ENCODE measurements around the gene NINL.
A peak's percentile ranks its signal among the peaks of the same experiment; 100 is the strongest.

The NINL gene

DNA sequence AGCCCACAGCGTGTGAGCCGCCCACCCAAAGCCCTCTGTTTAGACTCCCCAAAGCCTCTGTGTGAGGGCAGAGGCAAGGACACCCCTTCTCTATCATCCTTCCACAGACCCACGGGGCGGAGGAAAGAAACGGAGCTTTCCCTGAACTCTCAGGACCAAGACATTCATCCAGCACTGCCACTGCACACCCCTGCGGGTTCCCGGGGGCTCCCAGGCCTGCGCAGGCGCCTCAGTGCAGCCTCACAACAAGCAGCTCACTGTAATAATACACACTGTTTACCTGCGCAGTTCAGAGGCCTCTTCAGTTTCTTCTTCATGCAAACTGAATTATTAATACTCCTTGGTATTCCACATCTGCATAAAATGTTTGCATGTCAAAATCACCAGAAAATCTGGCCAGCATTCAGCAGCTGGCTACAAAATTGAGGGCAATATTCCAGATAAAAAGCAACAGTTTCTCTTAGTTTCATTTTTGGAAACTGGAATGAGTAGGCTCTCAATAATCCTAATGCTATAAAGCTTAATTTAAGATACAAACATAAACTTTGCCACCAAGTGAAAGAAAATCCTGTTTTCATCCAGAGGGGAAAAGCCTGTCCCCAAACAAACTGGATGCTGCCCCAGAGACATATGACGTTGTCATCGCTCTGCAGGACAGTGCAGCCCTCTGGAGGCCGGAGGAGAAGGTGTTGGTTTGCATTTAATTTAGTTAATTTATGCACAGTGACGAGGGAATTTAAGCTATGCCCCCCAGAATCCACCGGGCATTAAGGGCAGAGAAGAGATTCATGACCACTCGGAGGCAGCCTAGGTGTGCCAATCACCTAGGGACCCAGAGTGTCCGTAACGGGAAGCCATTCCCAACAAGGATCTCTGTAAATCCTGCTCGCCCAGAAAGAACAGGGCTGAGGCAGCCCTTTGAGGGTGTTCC is 45.3 kb downstream of the NINL start:
- Histone ChIP-seq H3K27me3 (replicated peaks; ENCODE audit: control insufficient read depth, insufficient read depth, low read length) (no peaks in the 10 kb centered on the region), H3K9me3 (ENCODE audit: control insufficient read depth, low read length) (no peaks in the 10 kb centered on the region), H3K4me1 (ENCODE audit: control insufficient read depth, insufficient read depth, low read length) (peaks cover 52% of the 10 kb centered on the region), H3K9ac (ENCODE audit: low read length) (peak overlapping the region; percentile 76), H3K4me3 (ENCODE audit: low read length) (peak overlapping the region; percentile 78), H3K36me3 (ENCODE audit: control insufficient read depth, insufficient read depth, low read length, severe bottlenecking) (no peaks in the 10 kb centered on the region)
- peak; percentile 67 for DNase-seq (ENCODE audit: low read depth)

DNA sequence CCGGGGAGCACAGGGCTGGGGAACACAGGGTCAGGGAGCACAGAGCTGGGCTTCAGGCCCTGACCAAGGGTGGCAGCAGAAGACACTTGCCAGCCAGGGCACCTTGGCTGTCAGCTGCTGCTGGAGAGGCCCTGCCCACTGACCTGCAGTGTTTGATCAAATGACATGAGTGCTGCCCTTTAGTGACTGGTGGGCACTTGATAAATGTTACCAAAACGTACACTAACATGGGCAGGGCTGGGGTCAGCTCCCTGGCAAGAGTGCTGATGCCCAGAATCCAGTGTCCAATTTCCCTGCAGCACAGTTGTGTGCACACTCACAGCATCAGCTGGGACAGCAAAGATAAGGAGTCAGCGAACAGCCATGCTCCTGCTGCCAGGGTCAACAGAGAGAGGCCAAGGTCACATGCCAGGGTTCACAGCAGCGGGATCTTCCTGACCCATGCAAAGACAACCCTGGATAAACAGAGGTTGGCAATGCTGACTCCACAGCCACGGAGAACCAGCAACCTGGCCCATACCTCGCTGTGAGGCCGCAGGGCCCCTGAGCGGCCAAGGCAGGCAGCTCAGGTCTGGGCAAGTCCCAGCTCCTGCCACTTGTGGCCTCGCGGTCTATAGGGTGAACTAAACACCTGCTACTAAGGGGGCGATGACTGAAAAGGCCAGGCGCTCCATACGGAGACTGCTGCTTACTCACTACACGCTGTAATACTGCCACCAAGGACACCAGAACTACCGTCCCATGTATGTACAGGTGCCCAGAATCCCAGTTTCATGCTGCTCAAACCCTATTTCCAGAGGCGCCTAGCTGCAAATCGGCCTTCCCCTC is 46.3 kb downstream of the NINL start:
- no peaks in the 10 kb centered on the region for H3K9me3 ChIP-seq (ENCODE audit: control insufficient read depth, low read length)
- H3K9ac ChIP-seq (ENCODE audit: low read length): peak overlapping the region; percentile 76
- no peaks in the 10 kb centered on the region for H3K36me3 ChIP-seq (ENCODE audit: control insufficient read depth, insufficient read depth, low read length, severe bottlenecking)
- peaks cover 52% of the 10 kb centered on the region for H3K4me1 ChIP-seq (ENCODE audit: control insufficient read depth, insufficient read depth, low read length)
- no peaks in the 10 kb centered on the region for H3K27me3 ChIP-seq (replicated peaks; ENCODE audit: control insufficient read depth, insufficient read depth, low read length)
- peak overlapping the region; percentile 78 for H3K4me3 ChIP-seq (ENCODE audit: low read length)
- DNase-seq (ENCODE audit: low read depth): no peak

DNA sequence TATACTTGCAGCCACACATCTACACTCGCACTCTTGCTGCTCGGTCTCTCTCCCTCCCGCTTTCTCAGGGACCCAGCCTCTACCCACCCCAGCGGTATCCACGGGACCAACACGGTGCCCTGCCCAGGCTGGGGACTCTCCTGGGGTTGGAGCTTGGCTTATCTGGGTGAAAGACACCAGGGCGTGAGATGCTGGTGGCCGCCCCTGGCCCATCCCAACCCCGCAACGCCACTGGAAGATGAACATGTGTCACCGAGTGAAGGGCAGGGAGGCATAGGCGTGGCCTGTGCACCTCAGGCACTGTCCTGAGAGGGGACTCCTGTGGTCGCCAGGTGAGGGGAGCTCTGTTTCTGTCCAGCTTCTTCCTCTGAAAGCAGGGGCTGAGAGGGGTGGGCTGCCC is 47.4 kb downstream of the NINL start:
- Histone ChIP-seq H3K36me3 (ENCODE audit: control insufficient read depth, insufficient read depth, low read length, severe bottlenecking) (no peaks in the 10 kb centered on the region), H3K27me3 (replicated peaks; ENCODE audit: control insufficient read depth, insufficient read depth, low read length) (no peaks in the 10 kb centered on the region), H3K9ac (ENCODE audit: low read length) (no peak overlapping the region), H3K9me3 (ENCODE audit: control insufficient read depth, low read length) (no peaks in the 10 kb centered on the region), H3K4me3 (ENCODE audit: low read length) (no peak overlapping the region), H3K4me1 (ENCODE audit: control insufficient read depth, insufficient read depth, low read length) (peaks cover 44% of the 10 kb centered on the region)
- DNase-seq (ENCODE audit: low read depth): no peak

DNA sequence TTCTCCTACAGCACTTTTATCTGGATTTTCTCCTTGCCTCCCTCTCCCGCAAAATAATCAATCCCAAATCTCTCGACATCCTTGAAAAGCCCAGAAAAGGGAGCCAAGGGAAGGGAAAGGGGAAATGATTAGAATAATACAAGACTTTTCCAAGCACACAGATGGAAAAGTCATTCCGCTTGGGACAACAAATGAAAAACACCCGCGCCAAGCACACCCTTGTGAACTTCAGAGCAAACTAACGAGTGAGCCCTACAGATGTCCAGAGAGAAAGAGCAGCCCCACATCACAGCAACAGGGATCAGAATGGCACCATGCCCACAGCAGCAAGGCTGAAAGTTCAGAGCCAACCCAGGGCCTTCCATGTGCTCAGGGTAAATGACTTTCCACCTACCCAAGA is 49.6 kb downstream of the NINL start:
- no peak overlapping the region for H3K4me3 ChIP-seq (ENCODE audit: low read length)
- no peak for DNase-seq (ENCODE audit: low read depth)
- peaks cover 23% of the 10 kb centered on the region for H3K4me1 ChIP-seq (ENCODE audit: control insufficient read depth, insufficient read depth, low read length)
- H3K27me3 ChIP-seq (replicated peaks; ENCODE audit: control insufficient read depth, insufficient read depth, low read length): no peaks in the 10 kb centered on the region
- H3K36me3 ChIP-seq (ENCODE audit: control insufficient read depth, insufficient read depth, low read length, severe bottlenecking): no peaks in the 10 kb centered on the region
- H3K9ac ChIP-seq (ENCODE audit: low read length): no peak overlapping the region
- H3K9me3 ChIP-seq (ENCODE audit: control insufficient read depth, low read length): no peaks in the 10 kb centered on the region

GRCh38 chr20:25534845-25535244 is 50.5 kb downstream of the NINL start:
- Histone ChIP-seq H3K4me1 (ENCODE audit: control insufficient read depth, insufficient read depth, low read length) (peaks cover 16% of the 10 kb centered on the region), H3K9me3 (ENCODE audit: control insufficient read depth, low read length) (no peaks in the 10 kb centered on the region), H3K9ac (ENCODE audit: low read length) (no peak overlapping the region), H3K36me3 (ENCODE audit: control insufficient read depth, insufficient read depth, low read length, severe bottlenecking) (no peaks in the 10 kb centered on the region), H3K4me3 (ENCODE audit: low read length) (no peak overlapping the region), H3K27me3 (replicated peaks; ENCODE audit: control insufficient read depth, insufficient read depth, low read length) (no peaks in the 10 kb centered on the region)
- no peak for DNase-seq (ENCODE audit: low read depth)

- Histone ChIP-seq H3K36me3 (ENCODE audit: control insufficient read depth, insufficient read depth, low read length, severe bottlenecking) (no peaks in the 10 kb centered on the region), H3K4me1 (ENCODE audit: control insufficient read depth, insufficient read depth, low read length) (peaks cover 9% of the 10 kb centered on the region), H3K9me3 (ENCODE audit: control insufficient read depth, low read length) (no peaks in the 10 kb centered on the region), H3K27me3 (replicated peaks; ENCODE audit: control insufficient read depth, insufficient read depth, low read length) (no peaks in the 10 kb centered on the region), H3K9ac (ENCODE audit: low read length) (no peak overlapping the region), H3K4me3 (ENCODE audit: low read length) (no peak overlapping the region)
- DNase-seq (ENCODE audit: low read depth): no peak
These were observed 51.2 kb downstream of the NINL start for GRCh38 chr20:25533920-25534700.

DNA sequence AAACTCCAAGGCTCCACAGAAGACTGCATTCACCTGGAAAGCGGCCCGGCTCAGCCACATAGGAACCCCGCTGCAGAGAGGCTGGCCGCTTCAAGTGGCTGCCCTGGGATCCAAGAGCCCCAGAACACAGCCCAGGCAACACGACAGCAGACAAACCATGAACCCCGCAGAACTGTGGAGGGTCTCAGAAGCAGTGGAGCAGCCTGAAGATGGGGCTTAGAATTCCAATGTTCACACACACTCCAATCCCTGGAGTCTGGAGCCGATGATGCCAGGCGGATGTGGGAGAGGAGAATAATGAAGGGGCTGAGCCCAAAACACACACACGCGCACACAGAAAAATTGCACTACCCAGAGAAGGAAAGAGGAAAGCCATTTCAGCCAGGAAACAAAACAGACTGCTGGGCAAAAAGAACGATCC is 52.4 kb downstream of the NINL start:
- no peak for DNase-seq (ENCODE audit: low read depth)
- Histone ChIP-seq H3K9me3 (ENCODE audit: control insufficient read depth, low read length) (no peaks in the 10 kb centered on the region), H3K36me3 (ENCODE audit: control insufficient read depth, insufficient read depth, low read length, severe bottlenecking) (no peaks in the 10 kb centered on the region), H3K27me3 (replicated peaks; ENCODE audit: control insufficient read depth, insufficient read depth, low read length) (no peaks in the 10 kb centered on the region), H3K4me1 (ENCODE audit: control insufficient read depth, insufficient read depth, low read length) (peaks cover 6% of the 10 kb centered on the region), H3K4me3 (ENCODE audit: low read length) (peak overlapping the region; percentile 57), H3K9ac (ENCODE audit: low read length) (peak overlapping the region; percentile 72)

GRCh38 chr20:25532015-25532751 is 53.1 kb downstream of the NINL start:
- H3K4me3 ChIP-seq (ENCODE audit: low read length): no peak overlapping the region
- peaks cover 6% of the 10 kb centered on the region for H3K4me1 ChIP-seq (ENCODE audit: control insufficient read depth, insufficient read depth, low read length)
- H3K36me3 ChIP-seq (ENCODE audit: control insufficient read depth, insufficient read depth, low read length, severe bottlenecking): no peaks in the 10 kb centered on the region
- H3K9me3 ChIP-seq (ENCODE audit: control insufficient read depth, low read length): no peaks in the 10 kb centered on the region
- DNase-seq (ENCODE audit: low read depth): no peak
- no peaks in the 10 kb centered on the region for H3K27me3 ChIP-seq (replicated peaks; ENCODE audit: control insufficient read depth, insufficient read depth, low read length)
- no peak overlapping the region for H3K9ac ChIP-seq (ENCODE audit: low read length)

DNA sequence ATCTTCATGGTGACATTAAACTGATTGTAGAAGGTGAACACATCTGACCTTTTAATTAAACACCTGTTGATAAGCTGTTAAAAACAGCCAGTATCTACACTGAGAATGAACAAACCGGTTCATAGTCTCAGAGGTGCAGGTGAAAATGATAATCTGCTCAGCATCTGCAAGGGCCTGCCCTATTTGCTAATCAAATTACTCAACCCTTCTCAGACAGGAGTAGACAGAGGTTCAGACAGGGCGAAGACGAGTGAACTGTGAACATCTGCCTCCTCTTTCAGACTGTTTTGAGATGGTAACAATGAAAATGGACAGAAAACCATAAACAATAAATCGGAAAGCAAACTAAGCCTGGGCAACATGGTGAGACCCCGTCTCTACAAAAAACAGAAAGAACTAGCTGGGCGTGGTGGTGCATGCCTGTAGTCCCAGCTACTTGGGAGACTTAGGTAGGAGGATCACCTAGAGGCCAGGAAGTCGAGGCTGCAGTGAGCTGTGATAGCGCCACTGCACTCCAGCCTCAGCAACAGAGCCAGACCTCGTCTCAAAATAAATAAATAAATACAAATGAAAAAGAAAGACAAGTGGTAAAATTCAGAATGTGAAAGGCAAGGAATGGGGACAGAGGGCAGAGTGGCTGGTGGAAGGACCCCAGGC is 55.9 kb downstream of the NINL start:
- Histone ChIP-seq H3K9me3 (ENCODE audit: control insufficient read depth, low read length) (no peaks in the 10 kb centered on the region), H3K4me1 (ENCODE audit: control insufficient read depth, insufficient read depth, low read length) (peaks cover 12% of the 10 kb centered on the region), H3K27me3 (replicated peaks; ENCODE audit: control insufficient read depth, insufficient read depth, low read length) (no peaks in the 10 kb centered on the region), H3K36me3 (ENCODE audit: control insufficient read depth, insufficient read depth, low read length, severe bottlenecking) (no peaks in the 10 kb centered on the region), H3K9ac (ENCODE audit: low read length) (no peak overlapping the region), H3K4me3 (ENCODE audit: low read length) (no peak overlapping the region)
- DNase-seq (ENCODE audit: low read depth): no peak

GRCh38 chr20:25527949-25528348 is 57.4 kb downstream of the NINL start:
- DNase-seq (ENCODE audit: low read depth): no peak
- peaks cover 12% of the 10 kb centered on the region for H3K4me1 ChIP-seq (ENCODE audit: control insufficient read depth, insufficient read depth, low read length)
- H3K36me3 ChIP-seq (ENCODE audit: control insufficient read depth, insufficient read depth, low read length, severe bottlenecking): no peaks in the 10 kb centered on the region
- H3K4me3 ChIP-seq (ENCODE audit: low read length): no peak overlapping the region
- H3K9ac ChIP-seq (ENCODE audit: low read length): no peak overlapping the region
- no peaks in the 10 kb centered on the region for H3K27me3 ChIP-seq (replicated peaks; ENCODE audit: control insufficient read depth, insufficient read depth, low read length)
- H3K9me3 ChIP-seq (ENCODE audit: control insufficient read depth, low read length): no peaks in the 10 kb centered on the region
